GM04503 (cell line): ENCODE measurements around the gene ZGRF1.
"Not testable (repeated sequence)": the region's sequence is repeated elsewhere in the genome, so short reads cannot be mapped to it uniquely, and the experiment has no call there.

Experiments
- DNase-seq: peaks from one replicate; pipeline ENCODE4 v3.0.0-alpha.2; 2012; ENCODE audit warnings: low read depth

ZGRF1 gene

GRCh38 chr4:112515198-112516065, 121.3 kb downstream of the ZGRF1 start:
- DNase-seq = no peak

DNA sequence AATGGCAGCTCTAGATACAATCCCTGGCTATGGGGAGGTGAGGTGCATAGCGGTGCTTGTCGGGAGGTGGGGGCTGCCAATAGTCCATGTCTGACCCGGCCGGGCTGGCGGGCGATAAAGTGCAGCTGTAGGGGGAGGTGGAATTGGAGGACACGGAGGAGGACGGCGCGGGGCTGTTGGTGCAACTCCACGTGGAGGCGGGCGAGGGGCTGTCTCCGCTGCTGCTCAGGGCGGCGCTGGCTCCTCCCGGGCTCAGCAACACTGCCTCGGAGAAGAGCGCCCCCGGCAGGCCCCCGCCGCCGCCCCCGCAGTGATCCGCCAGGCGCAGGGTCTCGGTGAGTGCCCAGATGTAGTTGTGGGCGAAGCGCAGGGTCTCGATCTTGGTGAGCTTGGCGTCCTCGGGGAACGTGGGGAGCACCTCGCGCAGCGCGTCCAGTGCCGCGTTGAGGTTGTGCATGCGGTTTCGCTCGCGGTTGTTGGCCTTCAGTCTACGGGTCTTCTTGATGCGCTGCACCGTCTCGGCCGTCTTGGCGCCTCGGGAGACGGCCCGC, 122.0 kb downstream of the ZGRF1 start:
- DNase-seq = no peak

- DNase-seq = no peak
Measured at GRCh38 chr4:112513971-112514646, 122.6 kb downstream of the ZGRF1 start.

DNA sequence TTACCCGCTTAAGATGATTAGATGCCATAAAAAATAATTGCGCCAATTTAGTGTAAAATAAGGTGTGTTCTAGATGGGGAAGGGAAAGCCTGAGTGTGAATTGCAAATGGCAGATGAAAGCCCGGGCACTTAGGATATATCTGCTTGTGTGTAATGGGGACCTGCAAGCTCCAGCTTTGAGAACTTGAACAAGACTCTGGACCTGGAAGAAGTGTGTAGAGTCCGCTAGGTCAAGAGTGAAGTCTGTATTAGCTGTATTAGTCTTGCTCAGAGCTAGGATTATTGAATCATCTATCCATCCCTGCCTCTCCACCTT, 124.9 kb downstream of the ZGRF1 start:
- DNase-seq = no peak

DNA sequence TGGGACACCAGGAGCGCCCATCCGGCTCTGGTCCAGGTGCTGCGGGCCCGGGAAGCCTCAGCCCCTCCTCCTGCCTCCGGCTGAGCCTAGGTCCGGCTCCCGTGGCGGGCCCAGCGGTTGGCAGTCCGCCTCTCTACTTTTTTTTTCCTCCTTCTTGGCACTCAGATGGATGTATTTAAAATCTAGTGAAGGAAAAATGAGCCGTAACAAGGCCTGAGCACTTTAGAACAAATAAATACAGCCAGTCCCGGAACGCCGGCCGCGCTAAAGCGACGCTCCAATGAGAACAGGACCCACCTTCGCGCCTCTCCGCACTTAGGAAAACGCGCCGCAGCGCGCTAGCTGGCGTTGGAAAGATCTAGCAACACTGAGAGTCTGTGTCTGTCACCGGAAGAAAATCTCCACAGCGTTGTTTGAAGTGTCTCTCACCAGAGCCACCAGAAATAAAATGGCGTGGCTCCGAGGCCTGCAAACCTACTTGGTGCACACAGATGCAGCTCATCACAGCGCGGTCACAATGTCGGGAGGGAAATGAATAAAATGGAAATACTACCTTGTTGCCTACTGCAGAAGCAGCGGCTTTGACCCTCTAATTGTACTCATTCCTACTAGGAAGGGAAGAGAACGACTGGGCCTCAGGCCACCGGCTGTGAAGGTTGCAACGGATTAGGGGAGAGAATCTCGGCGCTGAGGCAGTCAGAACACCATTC, 125.5 kb downstream of the ZGRF1 start:
- DNase-seq = no peak

- no peak for DNase-seq
Measured at GRCh38 chr4:112510291-112511092, 126.2 kb downstream of the ZGRF1 start.

GRCh38 chr4:112509243-112510141, 127.2 kb downstream of the ZGRF1 start:
- DNase-seq = no peak

GRCh38 chr4:112508356-112508755, 128.4 kb downstream of the ZGRF1 start:
- no peak for DNase-seq

- no peak for DNase-seq
Measured at GRCh38 chr4:112504807-112505206, 131.9 kb downstream of the ZGRF1 start.

- no peak for DNase-seq
Measured at GRCh38 chr4:112502871-112503270, 133.8 kb downstream of the ZGRF1 start.

DNA sequence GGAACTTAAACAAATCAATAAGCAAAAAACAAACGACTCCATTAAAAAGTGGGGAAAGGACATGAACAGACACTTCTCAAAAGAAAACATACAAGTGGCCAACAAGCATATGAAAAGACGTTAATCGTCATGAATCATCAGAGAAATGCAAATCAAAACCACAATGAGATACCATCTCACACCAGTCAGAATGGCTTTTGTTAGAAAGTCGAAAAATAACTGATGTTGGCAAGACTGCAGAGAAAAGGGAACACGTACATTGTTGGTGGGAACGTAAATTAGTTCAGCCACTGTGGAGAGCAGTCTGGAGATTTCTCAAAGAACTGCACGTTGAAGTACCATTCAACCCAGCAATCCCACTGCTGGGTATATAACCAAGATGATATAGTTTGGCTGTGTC, 144.4 kb downstream of the ZGRF1 start:
- DNase-seq = no peak

DNA sequence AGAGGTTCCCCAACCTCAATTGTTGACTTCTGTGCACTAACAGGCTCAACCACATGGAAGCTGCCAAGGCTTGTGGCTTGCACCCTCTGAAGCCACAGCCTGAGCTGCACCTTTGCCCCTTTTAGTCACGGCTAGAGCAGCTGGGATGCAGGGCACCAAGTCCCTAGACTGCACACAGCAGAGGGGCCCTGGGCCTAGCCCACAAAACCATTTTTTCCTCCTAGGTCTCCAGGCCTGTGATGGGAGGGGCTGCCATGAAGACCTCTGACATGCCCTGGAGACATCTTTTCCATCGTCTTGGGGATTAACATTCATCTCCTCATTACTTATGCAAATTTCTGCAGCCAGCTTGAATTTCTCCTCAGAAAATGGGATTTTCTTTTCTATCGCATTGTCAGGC, 145.9 kb downstream of the ZGRF1 start:
- DNase-seq = not testable (repeated sequence)
